Stomach (tissue), 9 donors: ENCODE measurements around the gene CARD14. TPM values are rescaled to one million over a fixed set of nuclear protein-coding genes. Genes with fewer than 3 reads are reported as not detected.

Experiments used
- DNase-seq, 2 donors: peaks; one replicate each; pipeline versions ENCODE4 v3.0.0 to v3.0.0-alpha.2; 2013 to 2019
- H3K27ac ChIP-seq, 5 donors: fragments of 200-600 bp in 4 of 5; sonication (generic) in 4 of 5; one replicate each; pipeline ENCODE4 v1.5.1; 2013 to 2019; ENCODE audit warnings: mild to moderate bottlenecking in 1 of 5, moderate library complexity in 1 of 5
- H3K27me3 ChIP-seq, 3 donors: fragments of 200-600 bp; sonication (generic); one replicate each; pipeline ENCODE4 v1.5.1; 2017 to 2019; ENCODE audit warnings: mixed run types in 1 of 3
- H3K36me3 ChIP-seq, 4 donors: fragments of 200-600 bp; sonication (generic); 1 replicate in 3 of 4; 2 replicates in 1 of 4; pipeline ENCODE4 v1.5.1; 2016 to 2019
- H3K4me1 ChIP-seq, 4 donors: fragments of 200-600 bp; sonication (generic); one replicate each; pipeline ENCODE4 v1.5.1; 2016 to 2019
- H3K4me3 ChIP-seq, 4 donors: fragments of 200-600 bp; sonication (generic) in 3 of 4; one replicate each; pipeline ENCODE4 v1.5.1; 2016 to 2019; ENCODE audit warnings: mild to moderate bottlenecking in 1 of 4
- H3K9me3 ChIP-seq, 4 donors: fragments of 200-600 bp; sonication (generic); one replicate each; pipeline ENCODE4 v1.5.1; 2016 to 2019
- CTCF ChIP-seq, 7 experiments: fragments of 450-650 bp in 4 of 7; fragments of 200-600 bp in 3 of 7; sonication (generic) in 3 of 7; IDR thresholded peaks; one replicate each; pipeline ENCODE4 v1.5.1; 2016 to 2019; ENCODE audit warnings: antibody characterized with exemption in 7 of 7, control low read depth in 2 of 7, mild to moderate bottlenecking in 1 of 7
- EP300 ChIP-seq: sonication (generic); formaldehyde crosslinking; IDR thresholded peaks from one replicate; pipeline ENCODE4 v1.6.1; 2017; ENCODE audit warnings: antibody characterized with exemption
- POLR2A ChIP-seq, 4 donors: fragments of 450-650 bp; IDR thresholded peaks; one replicate each; pipeline ENCODE4 v1.6.1; 2016; ENCODE audit warnings: antibody characterized with exemption in 4 of 4, control low read depth in 2 of 4, mild to moderate bottlenecking in 1 of 4, moderate library complexity in 1 of 4
- POLR2AphosphoS5 ChIP-seq, 3 donors: sonication (generic); formaldehyde crosslinking; IDR thresholded peaks; one replicate each; pipeline ENCODE4 v1.6.1; 2016; ENCODE audit warnings: antibody characterized with exemption in 3 of 3
- WGBS, 5 donors: extraction: QIAGEN DNeasy Blood & Tissue Kit in 3 of 5; methylation state at CpG; one replicate each; pipeline versions ENCODE4 v1.1.5 to v1.1.7; 2013 to 2018; 5-methylcytosine and 5-hydroxymethylcytosine counted together
- intact Hi-C: fragments of 100-400 bp; cut with DNase I; formaldehyde crosslinking; loops from one replicate; pipeline ENCODE4 v1.15.1; 2023; ENCODE audit warnings: low total_unique reads
- polyA plus RNA-seq, 3 donors: library from polyadenylated mRNA; stranded (reverse); fragments of 200-250 nt; gene quantifications; one replicate each; pipeline ENCODE4 v1.2.3, GENCODE V29; 2013
- total RNA-seq, 5 donors: library from RNA; depleted of rRNA; stranded (reverse); fragments of >200 nt; gene quantifications; one replicate each; pipeline versions ENCODE4 v1.1.0 to v1.2.3, GENCODE V29; 2014 to 2016
- donor health status: healthy with polysubstance abuse.
- donor health status: Bipolar disorder and iron deficiency.
- donor health status: healthy.

The CARD14 gene
- total and polyA plus RNA-seq, 8 donors, result 0.12 to 10.5 (median 3.3) TPM; not detected in 4

DNA sequence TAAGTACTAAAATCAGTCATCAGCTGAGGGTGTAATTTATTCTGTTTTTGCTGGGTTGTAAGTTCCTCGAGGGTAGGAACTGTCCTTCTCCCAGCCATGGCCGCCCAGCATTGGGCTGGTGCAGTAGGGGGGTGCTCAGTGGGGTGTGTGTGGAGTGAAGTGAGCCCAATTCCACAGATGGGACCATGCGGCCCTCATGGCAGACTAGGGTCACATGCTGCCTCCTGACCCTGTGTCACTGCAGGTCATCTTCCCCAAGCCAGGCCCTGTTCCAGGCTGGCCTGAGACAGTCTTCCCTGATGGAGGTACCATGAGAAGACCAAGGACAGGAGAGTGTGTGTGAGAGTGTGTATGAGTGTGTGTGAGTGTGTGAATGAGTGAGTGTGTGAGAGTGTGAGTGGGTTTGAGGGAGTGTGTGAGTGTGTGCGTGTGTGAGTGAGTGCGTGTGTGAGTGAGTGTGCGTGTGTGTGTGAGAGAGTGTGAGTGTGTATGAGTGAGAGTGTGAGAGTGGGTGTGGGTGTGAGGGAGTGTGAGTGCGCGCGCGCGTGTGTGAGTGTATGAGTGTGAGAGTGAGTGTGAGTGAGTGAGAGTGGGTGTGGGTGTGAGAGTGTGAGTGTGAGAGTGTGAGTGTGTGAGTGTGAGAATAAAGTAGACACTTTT, 54.1 kb downstream of the CARD14 start:
- Histone ChIP-seq H3K27me3 (no peaks in the 10 kb centered on the region), H3K9me3 (no peaks in the 10 kb centered on the region), H3K4me1 (peaks cover 11 to 36% (median 30%) of the 10 kb centered on the region in 4 donors), H3K4me3 (no peak overlapping the region), H3K27ac (no peak overlapping the region), H3K36me3 (peaks cover 0 to 40% (median 33%) of the 10 kb centered on the region in 4 donors)
- WGBS, 5 donors, result 80 to 98% (median 92%) methylated on average over 11 of the region's 11 CpGs
- no peak for DNase-seq
- intact Hi-C loops, result no loop called here
- TF ChIP-seq POLR2AphosphoS5 (IDR thresholded peaks at IDR 0.05), result no peak
- TF ChIP-seq POLR2A (IDR thresholded peaks at IDR 0.05), result no peak
- TF ChIP-seq EP300, result no peak
- TF ChIP-seq CTCF (IDR thresholded peaks at IDR 0.05), result no peak

DNA sequence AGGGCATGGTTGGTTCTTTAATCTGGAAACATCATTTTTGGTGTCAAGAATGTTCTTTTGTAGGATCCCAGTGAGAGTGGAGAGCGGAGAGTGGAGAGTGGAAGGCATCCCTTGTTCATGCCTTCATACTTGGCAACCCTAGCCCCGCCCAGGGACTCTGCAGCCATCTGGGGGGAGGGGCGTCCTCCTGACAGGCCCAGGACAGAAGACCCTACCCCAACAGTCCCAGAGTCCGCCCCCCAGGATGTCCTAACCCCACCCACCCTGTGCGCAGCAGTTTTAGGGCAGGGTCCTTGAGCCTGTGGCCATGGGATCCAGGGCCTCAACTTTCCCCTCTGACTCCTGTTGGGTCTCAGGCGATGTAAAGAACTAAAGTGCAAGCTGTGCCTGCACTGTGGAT, 54.9 kb downstream of the CARD14 start:
- H3K4me3 ChIP-seq, result no peak overlapping the region
- H3K4me1 ChIP-seq, result peaks cover 5 to 29% (median 23%) of the 10 kb centered on the region in 4 donors
- DNase-seq, result no peak
- H3K9me3 ChIP-seq, result no peaks in the 10 kb centered on the region
- 83 to 90% (median 86%) methylated on average over 6 of the region's 6 CpGs for WGBS, 5 donors
- intact Hi-C loops, result no loop called here
- no peaks in the 10 kb centered on the region for H3K27me3 ChIP-seq
- peaks cover 0 to 47% (median 35%) of the 10 kb centered on the region in 4 donors for H3K36me3 ChIP-seq
- no peak overlapping the region for H3K27ac ChIP-seq
- TF ChIP-seq POLR2AphosphoS5 (IDR thresholded peaks at IDR 0.05) (no peak), POLR2A (IDR thresholded peaks at IDR 0.05) (no peak), CTCF (IDR thresholded peaks at IDR 0.05) (no peak), EP300 (no peak)

- Histone ChIP-seq H3K27me3 (no peaks in the 10 kb centered on the region), H3K4me3 (no peak overlapping the region), H3K9me3 (no peaks in the 10 kb centered on the region), H3K27ac (no peak overlapping the region), H3K4me1 (peaks cover 5 to 23% (median 21%) of the 10 kb centered on the region in 4 donors), H3K36me3 (peaks cover 0 to 52% (median 37%) of the 10 kb centered on the region in 4 donors)
- TF ChIP-seq EP300, result no peak
- no peak for TF ChIP-seq POLR2AphosphoS5 (IDR thresholded peaks at IDR 0.05)
- TF ChIP-seq CTCF (IDR thresholded peaks at IDR 0.05), result no peak
- intact Hi-C loops, result no loop called here
- DNase-seq, result no peak
- WGBS, 5 donors, result 87 to 96% (median 89%) methylated on average over 6 of the region's 6 CpGs
Measured at GRCh38 chr17:80225230-80225629, 55.4 kb downstream of the CARD14 start.

DNA sequence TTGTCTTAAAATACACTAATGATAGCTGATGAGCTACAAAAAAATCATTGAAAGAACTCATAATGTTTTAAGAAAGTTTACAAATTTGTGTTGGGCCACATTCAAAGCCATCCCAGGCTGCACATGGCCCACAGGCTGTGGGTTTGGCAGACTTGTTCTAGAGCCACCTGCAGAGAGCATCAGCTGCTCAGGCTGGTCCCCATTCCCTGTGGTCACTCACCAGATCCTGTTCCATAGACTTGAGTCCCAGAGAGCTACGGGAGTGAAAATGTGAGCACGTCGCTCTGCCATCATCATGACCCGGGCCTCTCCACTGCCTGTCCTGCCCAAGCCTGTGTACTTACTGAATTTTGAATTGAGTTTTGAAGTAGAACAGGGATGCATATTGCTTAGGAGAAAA, 57.3 kb downstream of the CARD14 start:
- TF ChIP-seq EP300, result no peak
- no peak for TF ChIP-seq POLR2A (IDR thresholded peaks at IDR 0.05)
- no peak for TF ChIP-seq POLR2AphosphoS5 (IDR thresholded peaks at IDR 0.05)
- no peak for TF ChIP-seq CTCF (IDR thresholded peaks at IDR 0.05)
- H3K36me3 ChIP-seq, result peaks cover 0 to 70% (median 53%) of the 10 kb centered on the region in 4 donors
- intact Hi-C loops, result no loop called here
- peaks cover 0 to 9% (median 2%) of the 10 kb centered on the region in 4 donors for H3K9me3 ChIP-seq
- 92 to 98% (median 94%) methylated on average over 4 of the region's 4 CpGs for WGBS, 5 donors
- DNase-seq, result no peak
- H3K27ac ChIP-seq, result no peak overlapping the region
- H3K27me3 ChIP-seq, result no peaks in the 10 kb centered on the region
- H3K4me1 ChIP-seq, result peaks cover 0 to 9% (median 5%) of the 10 kb centered on the region in 4 donors
- H3K4me3 ChIP-seq, result no peak overlapping the region
